H1 (cell line): ENCODE measurements around the gene ZNF423. TPM values are rescaled to one million over a fixed set of nuclear protein-coding genes. Genes with fewer than 3 reads are reported as not detected.
A peak's percentile ranks its signal among the peaks of the same experiment; 100 is the strongest.

Experiments used
- CTCF ChIA-PET: fragments of 300-600 bp; sonication (Branson Sonifier 250); formaldehyde crosslinking; loops from one replicate; lab custom pipeline; 2021; ENCODE audit not compliant: partially characterized antibody; lab: Charles Lee
- POLR2A ChIA-PET: fragments of 300-600 bp; sonication (Branson Sonifier 250); formaldehyde crosslinking; loops from one replicate; lab custom pipeline; 2021; ENCODE audit warnings: inconsistent platforms; ENCODE audit not compliant: partially characterized antibody; lab: Charles Lee
- DNase-seq, 2 experiments: peaks; one replicate each; pipeline versions ENCODE4 v3.0.0 to v3.0.0-alpha.2; 2010 to 2022; ENCODE audit warnings: low spot score in 2 of 2, low read depth in 1 of 2, mixed read lengths in 1 of 2
- FAIRE-seq: peaks from 2 replicates; lab custom pipeline; 2011; peaks lifted over from hg19 to GRCh38; lab: Jason Lieb, UNC
- H2AFZ ChIP-seq: 2 replicates; pipeline ENCODE4 v1.8.1; 2012; ENCODE audit warnings: low read length, inconsistent platforms
- H2AK5ac ChIP-seq: 2 replicates; pipeline ENCODE4 v1.6.1; 2013; ENCODE audit warnings: low read depth, low read length
- H2BK120ac ChIP-seq: replicated peaks from 2 replicates; pipeline ENCODE3; 2013; ENCODE audit warnings: low read depth, low read length, inconsistent platforms
- H2BK12ac ChIP-seq: 2 replicates; pipeline ENCODE4 v1.6.1; 2013; ENCODE audit warnings: low read depth, low read length
- H2BK15ac ChIP-seq: 2 replicates; pipeline ENCODE4 v1.6.1; 2013; ENCODE audit warnings: low read length
- H2BK20ac ChIP-seq: 2 replicates; pipeline ENCODE4 v1.6.1; 2013; ENCODE audit warnings: low read length
- H2BK5ac ChIP-seq: 2 replicates; pipeline ENCODE4 v1.6.1; 2013; ENCODE audit warnings: low read depth, low read length
- H3K14ac ChIP-seq: 2 replicates; pipeline ENCODE4 v1.6.1; 2013; ENCODE audit warnings: inconsistent platforms; ENCODE audit not compliant: insufficient read length
- H3K18ac ChIP-seq: 2 replicates; pipeline ENCODE4 v1.6.1; 2013; ENCODE audit warnings: low read length; ENCODE audit errors: extremely low read depth
- H3K23ac ChIP-seq: 2 replicates; pipeline ENCODE4 v1.6.1; 2013; ENCODE audit warnings: inconsistent platforms; ENCODE audit not compliant: insufficient read length
- H3K23me2 ChIP-seq: 2 replicates; pipeline ENCODE4 v1.6.1; 2013; ENCODE audit warnings: low read depth, low read length
- H3K27ac ChIP-seq: 2 replicates; pipeline ENCODE4 v1.6.1; 2011; ENCODE audit warnings: low read depth, low read length, inconsistent platforms
- H3K27me3 ChIP-seq, 4 experiments: replicated peaks in 1 of 4; 1 replicate in 1 of 4; 2 replicates in 3 of 4; pipeline versions ENCODE4 v1.6.1 to v1.8.1; 2011 to 2013; ENCODE audit warnings: low read length in 3 of 4, mild to moderate bottlenecking in 3 of 4, inconsistent platforms in 2 of 4, mixed read lengths in 2 of 4, moderate library complexity in 1 of 4; ENCODE audit not compliant: control insufficient read depth in 3 of 4, insufficient read depth in 3 of 4; ENCODE audit errors: extremely low read depth in 1 of 4
- H3K36me3 ChIP-seq, 4 experiments: 2 replicates each; pipeline versions ENCODE4 v1.6.1 to v1.8.1; 2011 to 2013; ENCODE audit warnings: mild to moderate bottlenecking in 4 of 4, low read length in 3 of 4, moderate library complexity in 2 of 4, control low read depth in 1 of 4, inconsistent platforms in 1 of 4; ENCODE audit not compliant: insufficient read depth in 4 of 4, control insufficient read depth in 2 of 4
- H3K4ac ChIP-seq: replicated peaks from 2 replicates; pipeline ENCODE3; 2013; ENCODE audit warnings: low read length, low read depth, mixed read lengths, inconsistent platforms; ENCODE audit not compliant: insufficient read length
- H3K4me1 ChIP-seq, 4 experiments: replicated peaks in 1 of 4; 1 replicate in 1 of 4; 2 replicates in 3 of 4; pipeline versions ENCODE4 v1.6.1 to v1.8.1; 2011 to 2013; ENCODE audit warnings: low read length in 3 of 4, inconsistent platforms in 2 of 4, mixed read lengths in 1 of 4; ENCODE audit not compliant: insufficient read depth in 4 of 4, control insufficient read depth in 3 of 4
- H3K4me2 ChIP-seq, 2 experiments: 2 replicates each; pipeline versions ENCODE4 v1.6.1 to v1.8.1; 2011 to 2013; ENCODE audit warnings: low read depth in 2 of 2, low read length in 2 of 2, control low read depth in 1 of 2, inconsistent platforms in 1 of 2, mild to moderate bottlenecking in 1 of 2; ENCODE audit not compliant: insufficient read depth in 1 of 2
- H3K4me3 ChIP-seq, 4 experiments: fragments of 200-600, 300-600 bp in 1 of 4; sonication (generic), shearing (Covaris generic), sonication (Bioruptor Twin) in 1 of 4; 2 replicates each; pipeline versions ENCODE4 v1.5.1 to v1.8.1; 2011 to 2016; ENCODE audit warnings: low read length in 4 of 4, low read depth in 3 of 4, control low read depth in 2 of 4, inconsistent platforms in 2 of 4, mild to moderate bottlenecking in 2 of 4, mixed read lengths in 1 of 4, moderate library complexity in 1 of 4; ENCODE audit not compliant: insufficient read depth in 2 of 4; ENCODE audit errors: extremely low read depth in 1 of 4
- H3K56ac ChIP-seq: replicated peaks from 2 replicates; pipeline ENCODE3; 2013; ENCODE audit warnings: low read depth, mild to moderate bottlenecking, mixed read lengths, low read length, inconsistent platforms; ENCODE audit not compliant: insufficient read length
- H3K79me1 ChIP-seq: 2 replicates; pipeline ENCODE4 v1.6.1; 2013; ENCODE audit warnings: low read depth, low read length, control low read depth
- H3K79me2 ChIP-seq, 2 experiments: 2 replicates each; pipeline versions ENCODE4 v1.6.1 to v1.8.1; 2012 to 2013; ENCODE audit warnings: low read length in 2 of 2, mild to moderate bottlenecking in 2 of 2, inconsistent platforms in 1 of 2; ENCODE audit not compliant: insufficient read depth in 2 of 2, control insufficient read depth in 1 of 2
- H3K9ac ChIP-seq, 4 experiments: replicated peaks in 1 of 4; 1 replicate in 1 of 4; 2 replicates in 3 of 4; pipeline versions ENCODE4 v1.6.1 to v1.8.1; 2011 to 2013; ENCODE audit warnings: low read depth in 3 of 4, low read length in 3 of 4, control low read depth in 2 of 4, mild to moderate bottlenecking in 2 of 4, moderate library complexity in 2 of 4, inconsistent platforms in 1 of 4; ENCODE audit errors: extremely low read depth in 1 of 4
- H3K9me3 ChIP-seq, 2 experiments: 2 replicates each; pipeline versions ENCODE4 v1.6.1 to v1.8.1; 2012 to 2013; ENCODE audit warnings: mild to moderate bottlenecking in 2 of 2, moderate library complexity in 2 of 2, control low read depth in 1 of 2, inconsistent platforms in 1 of 2, low read depth in 1 of 2, low read length in 1 of 2, mixed read lengths in 1 of 2; ENCODE audit not compliant: insufficient read depth in 2 of 2
- H4K20me1 ChIP-seq, 2 experiments: replicated peaks in 1 of 2; 2 replicates each; pipeline versions ENCODE3 to v1.8.1; 2011 to 2013; ENCODE audit warnings: inconsistent platforms in 2 of 2, low read length in 2 of 2, mild to moderate bottlenecking in 1 of 2; ENCODE audit not compliant: insufficient read depth in 2 of 2, control insufficient read depth in 1 of 2
- H4K5ac ChIP-seq: 2 replicates; pipeline ENCODE4 v1.6.1; 2013; ENCODE audit warnings: low read length, low read depth, mixed read lengths, inconsistent platforms; ENCODE audit not compliant: insufficient read length
- H4K8ac ChIP-seq: 2 replicates; pipeline ENCODE4 v1.8.0; 2013; ENCODE audit warnings: mild to moderate bottlenecking, moderate library complexity, low read length, inconsistent platforms; ENCODE audit not compliant: insufficient read depth; ENCODE audit errors: extremely low read depth
- H4K91ac ChIP-seq: replicated peaks from 2 replicates; pipeline ENCODE3; 2013; ENCODE audit warnings: low read length, mixed read lengths, inconsistent platforms; ENCODE audit not compliant: insufficient read length
- CEBPB ChIP-seq: IDR thresholded peaks from 2 replicates; pipeline ENCODE4 v1.6.1; 2012; ENCODE audit warnings: low read depth, low read length
- KDM1A ChIP-seq: fragments of 200-600, 300-600 bp; sonication (generic); IDR thresholded peaks from 2 replicates; pipeline ENCODE4 v1.7.1; 2016; ENCODE audit warnings: mild to moderate bottlenecking, low read length, borderline replicate concordance
- RNF2 ChIP-seq: fragments of 200-900, 300-1000 bp; sonication (generic); IDR thresholded peaks from 2 replicates; pipeline ENCODE4 v1.7.1; 2016; ENCODE audit warnings: borderline replicate concordance, low read depth, mild to moderate bottlenecking, antibody characterized with exemption, low read length; ENCODE audit not compliant: poor library complexity, severe bottlenecking; ENCODE audit errors: missing control alignments
- SIN3A ChIP-seq, 2 experiments: IDR thresholded peaks in 1 of 2; conservative IDR thresholded peaks in 1 of 2; 2 replicates each; pipeline ENCODE4 v1.6.1; 2011 to 2012; ENCODE audit warnings: low read length in 2 of 2, improper control_type of control experiment in 1 of 2, low read depth in 1 of 2, mild to moderate bottlenecking in 1 of 2
- TCF12 ChIP-seq: IDR thresholded peaks from 2 replicates; pipeline ENCODE4 v1.6.1; 2011; ENCODE audit warnings: low read depth, mild to moderate bottlenecking, low read length
- whole genome bisulfite sequencing, 2 experiments: shearing (Covaris generic) in 1 of 2; methylation state at CpG; one replicate each; pipeline versions ENCODE4 v1.1.6 to v1.1.7; 2013 to 2015; ENCODE audit warnings: low lambda C conversion rate in 2 of 2, mixed read lengths in 2 of 2, inconsistent platforms in 1 of 2, low coverage in 1 of 2, missing lambda C conversion rate in 1 of 2; ENCODE audit not compliant: insufficient replicate concordance in 2 of 2, insufficient coverage in 1 of 2, insufficient read length in 1 of 2; ENCODE audit errors: extremely low coverage in 1 of 2, missing lambda C conversion rate in 1 of 2; 5-methylcytosine and 5-hydroxymethylcytosine counted together
- polyA plus RNA-seq, 7 experiments: library from polyadenylated mRNA; depleted of rRNA in 3 of 7; stranded (reverse) in 5 of 7; unstranded in 2 of 7; fragments of >200 nt in 5 of 7; fragments of 200-250 nt in 2 of 7; gene quantifications; 1 replicate in 5 of 7; 2 replicates in 1 of 7; 4 replicates in 1 of 7; pipeline versions ENCODE4 v1.2.1 to v1.2.3, GENCODE V29; 2011 to 2013; ENCODE audit warnings: missing spikeins in 2 of 7, mixed read lengths in 2 of 7
- total RNA-seq: library from RNA; stranded (reverse); fragmentation: NEBNext Ultra II Directional; extraction: Animal tissue kit (Norgen Biotek cat#: 25700); gene quantifications from 2 replicates; pipeline ENCODE4 v1.2.1, GENCODE V29; 2021
- TF ChIP-seq, protein P1 (sequence below): IDR thresholded peaks from 2 replicates; pipeline ENCODE4 v1.6.1; 2011; ENCODE audit warnings: low read depth, mild to moderate bottlenecking, low read length; ENCODE audit not compliant: insufficient read depth

ZNF423 gene
- total and polyA plus RNA-seq, 2 of the 8 experiments (the other 6 are each of a cell fraction or from before 2014, with no cell fraction given) = 38.2 to 52.3 TPM

DNA sequence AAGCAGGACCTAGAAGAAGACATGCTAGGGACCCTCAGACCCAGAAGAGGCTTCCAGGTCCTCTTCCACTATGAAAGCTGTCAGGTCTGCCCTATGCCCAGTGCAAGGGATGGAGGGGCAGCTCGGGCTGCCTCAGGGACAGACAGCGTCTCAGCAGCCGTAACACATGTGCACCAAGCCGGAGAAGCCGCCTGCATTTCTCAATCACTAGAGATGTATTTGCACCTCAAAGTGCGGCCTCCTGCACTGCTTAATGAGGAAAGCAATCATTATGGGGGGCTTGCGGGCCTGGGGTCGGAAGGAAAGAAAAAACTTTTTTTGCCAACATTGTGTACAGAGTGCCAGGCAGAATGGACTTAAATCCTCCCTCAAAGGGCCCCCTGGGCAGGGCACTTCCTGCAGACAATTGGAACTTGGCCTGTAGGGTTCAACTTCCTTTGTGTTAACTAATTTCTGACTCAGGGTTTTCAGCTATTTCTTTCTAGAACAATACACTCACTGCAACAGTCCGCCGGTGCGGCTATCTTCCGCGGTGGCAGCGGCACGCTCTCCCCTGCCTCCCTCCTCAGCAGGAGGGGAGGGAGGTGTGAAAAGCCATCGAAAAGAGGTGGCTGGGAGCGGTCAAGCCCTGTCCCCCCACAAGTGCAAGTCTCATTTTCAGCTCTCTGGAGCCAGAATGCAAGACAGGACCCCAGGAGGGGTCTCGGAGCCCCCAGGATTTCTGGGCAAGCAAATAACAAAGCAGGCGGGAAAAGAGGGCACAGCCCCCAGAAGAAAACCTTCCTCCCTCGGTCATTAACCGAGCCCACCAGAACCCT lies 101.2 kb downstream of the ZNF423 start:
- Histone ChIP-seq H2BK5ac (peak overlapping the region; percentile 92; the same call in 1 of the 2 replicates), H3K27me3 (no peaks in the 10 kb centered on the region), H2BK12ac (peak overlapping the region; percentile 75), H2BK15ac (peak overlapping the region; percentile 75; the same call in 1 of the 2 replicates), H3K4me2 (peak overlapping the region; percentile 61 to 86), H3K18ac (peak overlapping the region; percentile 95), H4K8ac (no peak overlapping the region; the same call in 1 of the 2 replicates), H2BK20ac (peak overlapping the region; percentile 77), H3K23ac (no peak overlapping the region), H4K5ac (no peak overlapping the region), H3K9me3 (no peaks in the 10 kb centered on the region), H3K14ac (no peak overlapping the region), H4K91ac (peak overlapping the region; percentile 36), H3K4me3 (peak overlapping the region; percentile 3 to 52 (median 16); a peak in 6 of 8 replicates), H3K23me2 (no peaks in the 10 kb centered on the region; the same call in 1 of the 2 replicates), H3K79me1 (peaks cover 3% of the 10 kb centered on the region; the same call in 1 of the 2 replicates), H3K4ac (no peak overlapping the region), H3K9ac (no peak overlapping the region; a peak in 1 of 7 replicates), H3K56ac (no peak overlapping the region), H3K27ac (peak overlapping the region; percentile 35; the same call in 1 of the 2 replicates), H2AFZ (no peak overlapping the region), H3K79me2 (peaks cover 0 to 22% of the 10 kb centered on the region in 2 experiments; a peak in 2 of 4 replicates), H3K36me3 (no peaks in the 10 kb centered on the region), H2AK5ac (peak overlapping the region; percentile 87; the same call in 1 of the 2 replicates), H4K20me1 (peaks cover 2 to 4% of the 10 kb centered on the region in 2 experiments), H3K4me1 (peaks cover 20 to 42% (median 31%) of the 10 kb centered on the region in 4 experiments), H2BK120ac (peak overlapping the region; percentile 40)
- POLR2A ChIA-PET = interaction anchor here (1.0 to 2.7 kb wide), 7 partner anchors 10 to 122 kb away, joined by 3 to 16 read pairs (median 3); no protein-coding TSS in a partner anchor
- peak; percentile 70 to 72 for DNase-seq
- 20% methylated on average over 21 of the region's 21 CpGs; no CpG with 5 or more reads in 1 of the 2 experiments for WGBS, 2 experiments
- FAIRE-seq = peak; percentile 7
- CTCF ChIA-PET = interaction anchor here (0.6 to 2.7 kb wide), 16 partner anchors 11 to 103 kb away, joined by 3 to 7 read pairs (median 4); no protein-coding TSS in a partner anchor
- TF ChIP-seq KDM1A (no peak), CEBPB (0 out of 2 replicates have a peak, but pooled peaks have one; percentile 27), TCF12 (no peak), RNF2 (no peak), SIN3A (conservative IDR thresholded peaks at IDR 0.05 in 1 of 2, IDR thresholded peaks at IDR 0.05 in 1 of 2; ENCODE audit: low read depth in 1 of 2, low read length in 2 of 2) (no peak)
- TF ChIP-seq, protein P1, sequence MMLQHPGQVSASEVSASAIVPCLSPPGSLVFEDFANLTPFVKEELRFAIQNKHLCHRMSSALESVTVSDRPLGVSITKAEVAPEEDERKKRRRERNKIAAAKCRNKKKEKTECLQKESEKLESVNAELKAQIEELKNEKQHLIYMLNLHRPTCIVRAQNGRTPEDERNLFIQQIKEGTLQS = no peak
